K562 (cell line): ENCODE data around the gene ENSA. TPM values are rescaled to one million over a fixed set of nuclear protein-coding genes. Genes with fewer than 3 reads are reported as not detected.

Experiments
- CHD2 ChIP-seq: IDR thresholded peaks from 2 replicates; pipeline ENCODE4 v1.6.1; 2011; ENCODE audit warnings: low read depth, low read length
- CHD4 ChIP-seq: fragments of 200-600 bp; sonication (generic); IDR thresholded peaks from 3 replicates; pipeline ENCODE4 v1.6.1; 2012; ENCODE audit warnings: low read depth, mild to moderate bottlenecking, mixed read lengths, low read length, inconsistent platforms; ENCODE audit not compliant: insufficient read depth, insufficient replicate concordance, poor library complexity, severe bottlenecking
- ETV5 ChIP-seq: sonication (generic); formaldehyde crosslinking; IDR thresholded peaks from 2 replicates; pipeline ENCODE4 v1.4.0; 2020; ENCODE audit warnings: low read depth, mild to moderate bottlenecking, missing genetic modification reagents
- GABPB1 ChIP-seq: sonication (generic); formaldehyde crosslinking; IDR thresholded peaks from 2 replicates; pipeline ENCODE4 v1.8.0; 2022; ENCODE audit warnings: mild to moderate bottlenecking, missing genetic modification reagents
- MTA1 ChIP-seq: fragments of 450-650 bp; IDR thresholded peaks from 2 replicates; pipeline ENCODE4 v1.6.1; 2017; ENCODE audit warnings: borderline replicate concordance
- SREBF1 ChIP-seq: fragments of 150-350 bp; IDR thresholded peaks from 2 replicates; pipeline ENCODE4 v1.6.1; 2014; ENCODE audit warnings: antibody characterized with exemption, low read depth, low read length, borderline replicate concordance
- TAF7 ChIP-seq: fragments of 450-650 bp; IDR thresholded peaks from 2 replicates; pipeline ENCODE4 v1.6.1; 2016; ENCODE audit warnings: missing genetic modification characterization, missing compliant biosample characterization
- TRIM28 ChIP-seq: fragments of 450-650 bp; IDR thresholded peaks from 2 replicates; pipeline ENCODE4 v1.6.1; 2017
- ZFP30 ChIP-seq: fragments of 250-450 bp; sonication (Bioruptor Pico); IDR thresholded peaks from 2 replicates; pipeline ENCODE4 v1.8.0; 2022; ENCODE audit warnings: moderate library complexity, mild to moderate bottlenecking, inconsistent platforms, borderline replicate concordance
- polyA plus RNA-seq, 8 experiments: library from polyadenylated mRNA; depleted of rRNA in 4 of 8; stranded (reverse) in 5 of 8; unstranded in 3 of 8; fragments of >200 nt; fragmentation: Nextera tagmentation in 2 of 8; fragmentation: Illumina TruSeq in 1 of 8; extraction: Ambion mirVana in 2 of 8; extraction: Trizol in 1 of 8; gene quantifications; 2 replicates each; pipeline versions ENCODE4 v1.2.1 to v1.2.3, GENCODE V29; 2011 to 2014; ENCODE audit warnings: inconsistent platforms in 1 of 8, missing spikeins in 1 of 8
- total RNA-seq, 7 experiments: library from RNA; depleted of rRNA in 6 of 7; stranded (reverse); fragments of >200 nt in 6 of 7; fragmentation: Illumina TruSeq in 2 of 7; extraction: Trizol in 2 of 7; gene quantifications; 2 replicates each; pipeline versions ENCODE4 v1.2.1 to v1.2.3, GENCODE V29; 2011 to 2021; ENCODE audit warnings: low replicate concordance in 1 of 7
- TF ChIP-seq, protein P1 (sequence below): sonication (generic); formaldehyde crosslinking; IDR thresholded peaks from 2 replicates; pipeline ENCODE4 v1.8.1; 2023; ENCODE audit warnings: mild to moderate bottlenecking, missing genetic modification reagents
- TF ChIP-seq, protein P2 (sequence below): fragments of 450-650 bp; formaldehyde crosslinking; IDR thresholded peaks from 2 replicates; pipeline ENCODE4 v1.4.0; 2020; ENCODE audit warnings: mild to moderate bottlenecking, moderate library complexity
- TF ChIP-seq, protein P3 (sequence below): sonication (generic); formaldehyde crosslinking; IDR thresholded peaks from 2 replicates; pipeline ENCODE4 v1.8.0; 2022; ENCODE audit warnings: missing genetic modification reagents, mild to moderate bottlenecking, moderate library complexity, borderline replicate concordance
- TF ChIP-seq, protein P4 (sequence below): fragments of 150-350 bp; IDR thresholded peaks from 2 replicates; pipeline ENCODE4 v1.6.1; 2014; ENCODE audit warnings: low read depth, mild to moderate bottlenecking, low read length, borderline replicate concordance

Gene ENSA
- total and polyA plus RNA-seq, 9 of the 15 experiments (the other 6 are each of a cell fraction or from before 2014, with no cell fraction given) = 68.1 to 605 (median 188) TPM

DNA sequence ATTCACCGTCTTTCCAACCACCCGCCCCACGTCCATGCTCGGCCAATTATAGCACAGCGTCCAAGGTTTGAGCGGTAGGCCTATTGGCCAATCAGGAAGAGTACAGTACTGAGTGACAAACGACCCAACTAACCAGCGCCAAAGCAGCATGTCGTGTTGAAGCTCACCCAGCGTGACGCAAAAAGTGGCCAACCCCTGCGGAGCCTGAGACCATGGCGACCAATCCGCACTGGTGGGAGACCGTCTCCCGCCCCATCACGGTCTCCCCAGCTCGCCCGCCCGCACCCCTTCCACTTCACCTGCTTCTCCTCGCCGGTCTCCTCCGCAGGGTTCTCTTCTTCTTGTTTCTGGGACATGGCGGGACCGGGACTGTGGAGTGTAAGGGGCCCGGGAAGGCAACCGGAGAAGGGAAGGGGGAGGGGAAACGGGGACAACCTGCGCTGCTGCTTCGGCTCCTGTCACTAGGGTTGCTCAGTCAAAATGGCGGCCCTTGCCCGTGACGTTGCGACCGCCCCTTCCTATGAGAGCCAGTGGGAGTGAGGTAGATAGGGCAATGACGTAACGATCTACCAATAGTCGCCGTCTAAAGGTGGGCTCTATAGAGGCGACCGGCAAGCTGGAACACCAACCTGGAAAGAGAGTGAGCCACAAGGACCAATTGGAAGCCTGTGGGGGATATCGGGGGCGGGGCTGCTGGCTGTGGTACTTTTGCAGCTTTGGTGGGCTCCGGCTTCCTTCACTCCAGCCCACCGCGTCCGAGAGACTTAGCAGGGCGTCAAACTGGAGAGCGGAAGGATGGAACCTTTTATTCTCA is at the start of gene ENSA (continued):
- TF ChIP-seq CHD2 (peak; percentile 90), MTA1 (no peak), SREBF1 (peak; percentile 56; the same call in 1 of the 2 replicates), TRIM28 (no peak), ETV5 (CRISPR knock-in tag) (no peak), GABPB1 (CRISPR knock-in tag) (peak; percentile 68; the same call in 1 of the 2 replicates), TAF7 (tag) (peak; percentile 83), CHD4 (no peak), ZFP30 (CRISPR knock-in tag) (no peak)
- TF ChIP-seq, protein P1, sequence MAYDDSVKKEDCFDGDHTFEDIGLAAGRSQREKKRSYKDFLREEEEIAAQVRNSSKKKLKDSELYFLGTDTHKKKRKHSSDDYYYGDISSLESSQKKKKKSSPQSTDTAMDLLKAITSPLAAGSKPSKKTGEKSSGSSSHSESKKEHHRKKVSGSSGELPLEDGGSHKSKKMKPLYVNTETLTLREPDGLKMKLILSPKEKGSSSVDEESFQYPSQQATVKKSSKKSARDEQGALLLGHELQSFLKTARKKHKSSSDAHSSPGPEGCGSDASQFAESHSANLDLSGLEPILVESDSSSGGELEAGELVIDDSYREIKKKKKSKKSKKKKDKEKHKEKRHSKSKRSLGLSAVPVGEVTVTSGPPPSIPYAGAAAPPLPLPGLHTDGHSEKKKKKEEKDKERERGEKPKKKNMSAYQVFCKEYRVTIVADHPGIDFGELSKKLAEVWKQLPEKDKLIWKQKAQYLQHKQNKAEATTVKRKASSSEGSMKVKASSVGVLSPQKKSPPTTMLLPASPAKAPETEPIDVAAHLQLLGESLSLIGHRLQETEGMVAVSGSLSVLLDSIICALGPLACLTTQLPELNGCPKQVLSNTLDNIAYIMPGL (CRISPR knock-in tag) = 0 out of 2 replicates have a peak, but pooled peaks have one; percentile 83
- TF ChIP-seq, protein P2, sequence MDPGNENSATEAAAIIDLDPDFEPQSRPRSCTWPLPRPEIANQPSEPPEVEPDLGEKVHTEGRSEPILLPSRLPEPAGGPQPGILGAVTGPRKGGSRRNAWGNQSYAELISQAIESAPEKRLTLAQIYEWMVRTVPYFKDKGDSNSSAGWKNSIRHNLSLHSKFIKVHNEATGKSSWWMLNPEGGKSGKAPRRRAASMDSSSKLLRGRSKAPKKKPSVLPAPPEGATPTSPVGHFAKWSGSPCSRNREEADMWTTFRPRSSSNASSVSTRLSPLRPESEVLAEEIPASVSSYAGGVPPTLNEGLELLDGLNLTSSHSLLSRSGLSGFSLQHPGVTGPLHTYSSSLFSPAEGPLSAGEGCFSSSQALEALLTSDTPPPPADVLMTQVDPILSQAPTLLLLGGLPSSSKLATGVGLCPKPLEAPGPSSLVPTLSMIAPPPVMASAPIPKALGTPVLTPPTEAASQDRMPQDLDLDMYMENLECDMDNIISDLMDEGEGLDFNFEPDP (CRISPR knock-in tag) = no peak
- TF ChIP-seq, protein P3, sequence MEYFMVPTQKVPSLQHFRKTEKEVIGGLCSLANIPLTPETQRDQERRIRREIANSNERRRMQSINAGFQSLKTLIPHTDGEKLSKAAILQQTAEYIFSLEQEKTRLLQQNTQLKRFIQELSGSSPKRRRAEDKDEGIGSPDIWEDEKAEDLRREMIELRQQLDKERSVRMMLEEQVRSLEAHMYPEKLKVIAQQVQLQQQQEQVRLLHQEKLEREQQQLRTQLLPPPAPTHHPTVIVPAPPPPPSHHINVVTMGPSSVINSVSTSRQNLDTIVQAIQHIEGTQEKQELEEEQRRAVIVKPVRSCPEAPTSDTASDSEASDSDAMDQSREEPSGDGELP (CRISPR knock-in tag) = peak; percentile 81; the same call in 1 of the 2 replicates
- TF ChIP-seq, protein P4, sequence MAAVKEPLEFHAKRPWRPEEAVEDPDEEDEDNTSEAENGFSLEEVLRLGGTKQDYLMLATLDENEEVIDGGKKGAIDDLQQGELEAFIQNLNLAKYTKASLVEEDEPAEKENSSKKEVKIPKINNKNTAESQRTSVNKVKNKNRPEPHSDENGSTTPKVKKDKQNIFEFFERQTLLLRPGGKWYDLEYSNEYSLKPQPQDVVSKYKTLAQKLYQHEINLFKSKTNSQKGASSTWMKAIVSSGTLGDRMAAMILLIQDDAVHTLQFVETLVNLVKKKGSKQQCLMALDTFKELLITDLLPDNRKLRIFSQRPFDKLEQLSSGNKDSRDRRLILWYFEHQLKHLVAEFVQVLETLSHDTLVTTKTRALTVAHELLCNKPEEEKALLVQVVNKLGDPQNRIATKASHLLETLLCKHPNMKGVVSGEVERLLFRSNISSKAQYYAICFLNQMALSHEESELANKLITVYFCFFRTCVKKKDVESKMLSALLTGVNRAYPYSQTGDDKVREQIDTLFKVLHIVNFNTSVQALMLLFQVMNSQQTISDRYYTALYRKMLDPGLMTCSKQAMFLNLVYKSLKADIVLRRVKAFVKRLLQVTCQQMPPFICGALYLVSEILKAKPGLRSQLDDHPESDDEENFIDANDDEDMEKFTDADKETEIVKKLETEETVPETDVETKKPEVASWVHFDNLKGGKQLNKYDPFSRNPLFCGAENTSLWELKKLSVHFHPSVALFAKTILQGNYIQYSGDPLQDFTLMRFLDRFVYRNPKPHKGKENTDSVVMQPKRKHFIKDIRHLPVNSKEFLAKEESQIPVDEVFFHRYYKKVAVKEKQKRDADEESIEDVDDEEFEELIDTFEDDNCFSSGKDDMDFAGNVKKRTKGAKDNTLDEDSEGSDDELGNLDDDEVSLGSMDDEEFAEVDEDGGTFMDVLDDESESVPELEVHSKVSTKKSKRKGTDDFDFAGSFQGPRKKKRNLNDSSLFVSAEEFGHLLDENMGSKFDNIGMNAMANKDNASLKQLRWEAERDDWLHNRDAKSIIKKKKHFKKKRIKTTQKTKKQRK = peak; percentile 96
